ENCODE results near the gene MNX1. TPM values are rescaled to one million over a fixed set of nuclear protein-coding genes. Genes with fewer than 3 reads are reported as not detected.

The MNX1 gene
- total and polyA plus RNA-seq, 9 of the 15 experiments (the other 6 are each of a cell fraction or from before 2014, with no cell fraction given): 0.15 to 8.0 (median 1.4) TPM

GRCh38 chr7:156998988-156999957 lies 11.2 kb downstream of the MNX1 start (continued):
- TF ChIP-seq ZBTB43 (CRISPR knock-in tag; IDR thresholded peaks at IDR 0.05): no peak
- no peak for TF ChIP-seq CHD2 (IDR thresholded peaks at IDR 0.05; ENCODE audit: low read depth, low read length)
- TF ChIP-seq ZBTB7A (IDR thresholded peaks at IDR 0.05; ENCODE audit: borderline replicate concordance, control insufficient read depth, low read depth, low read length): peak; percentile 95
- no peak for TF ChIP-seq TBL1XR1 (IDR thresholded peaks at IDR 0.05; ENCODE audit: low read length in 2 of 2)
- no peak for TF ChIP-seq ZNF431 (CRISPR knock-in tag; IDR thresholded peaks at IDR 0.05)
- TF ChIP-seq HDGF (IDR thresholded peaks at IDR 0.05): no peak
- 0 out of 2 replicates have a peak, but pooled peaks have one; percentile 29 for TF ChIP-seq NCOR1 (IDR thresholded peaks at IDR 0.05)
- TF ChIP-seq RBBP5 (IDR thresholded peaks at IDR 0.05; ENCODE audit: borderline replicate concordance, insufficient read depth, low read length, poor library complexity, severe bottlenecking): peak; percentile 52
- TF ChIP-seq EP300 (IDR thresholded peaks at IDR 0.05; ENCODE audit: low read length): peak; percentile 3; the same call in 1 of the 2 replicates
- no peak for TF ChIP-seq RBM17 (IDR thresholded peaks at IDR 0.05; ENCODE audit: borderline replicate concordance, low read depth, low read length)
- TF ChIP-seq SREBF1 (IDR thresholded peaks at IDR 0.05; ENCODE audit: borderline replicate concordance, low read depth, low read length): no peak
- peak; percentile 69; the same call in 1 of the 2 replicates for TF ChIP-seq GATAD2B (IDR thresholded peaks at IDR 0.05; ENCODE audit: borderline replicate concordance)
- peak; percentile 12; the same call in 1 of the 2 replicates for TF ChIP-seq ATF7 (IDR thresholded peaks at IDR 0.05)
- 0 out of 4 replicates have a peak, but pooled peaks of 1 of the 2 experiments have one; percentile 38 for TF ChIP-seq ARNT (IDR thresholded peaks at IDR 0.05)
- TF ChIP-seq SPI1 (IDR thresholded peaks at IDR 0.05; ENCODE audit: borderline replicate concordance, low read depth, low read length): no peak
- TF ChIP-seq RBFOX2 (IDR thresholded peaks at IDR 0.05; ENCODE audit: low read depth, low read length): peak; percentile 31; the same call in 1 of the 2 replicates
- TF ChIP-seq GTF2E2 (tag; IDR thresholded peaks at IDR 0.05): 0 out of 2 replicates have a peak, but pooled peaks have one; percentile 9
- TF ChIP-seq TFAP4 (CRISPR knock-in tag; IDR thresholded peaks at IDR 0.05; ENCODE audit: borderline replicate concordance): peak; percentile 36
